ENCODE measurements around the gene KDM4B. TPM values are rescaled to one million over a fixed set of nuclear protein-coding genes. Genes with fewer than 3 reads are reported as not detected.
"Not testable (repeated sequence)": the region's sequence is repeated elsewhere in the genome, so short reads cannot be mapped to it uniquely, and the experiment has no call there.

The KDM4B gene
- total RNA-seq, 1 donor from 2014 or later = 43.7 TPM

DNA sequence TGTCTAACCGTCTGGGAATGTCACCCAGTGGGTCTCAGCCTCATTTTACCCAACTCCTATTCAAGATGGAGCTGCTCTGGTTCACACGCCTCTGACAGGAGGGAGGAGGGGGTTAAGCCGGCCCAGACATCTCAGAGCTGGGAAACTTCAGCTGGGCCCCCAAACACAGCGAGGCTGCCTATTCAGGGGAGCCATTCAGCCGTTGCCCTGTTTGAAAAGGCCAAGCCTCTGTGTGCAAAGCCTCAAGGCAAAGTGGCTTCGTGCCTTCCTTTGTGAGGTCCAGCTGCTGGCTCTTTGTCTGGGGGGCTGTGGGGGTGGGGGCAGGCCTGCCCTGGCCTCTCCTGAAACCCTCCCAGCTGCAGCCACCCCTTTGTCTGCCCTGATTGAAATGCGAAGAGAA, 224.3 kb downstream of the KDM4B start:
- intact Hi-C loops (cut with micrococcal nuclease) = no loop called here

- intact Hi-C loops (cut with micrococcal nuclease) = no loop called here
These were observed 225.7 kb downstream of the KDM4B start for GRCh38 chr19:5194641-5195040.

GRCh38 chr19:5195587-5195986, 226.7 kb downstream of the KDM4B start:
- intact Hi-C loops (cut with micrococcal nuclease) = not testable (repeated sequence)

DNA sequence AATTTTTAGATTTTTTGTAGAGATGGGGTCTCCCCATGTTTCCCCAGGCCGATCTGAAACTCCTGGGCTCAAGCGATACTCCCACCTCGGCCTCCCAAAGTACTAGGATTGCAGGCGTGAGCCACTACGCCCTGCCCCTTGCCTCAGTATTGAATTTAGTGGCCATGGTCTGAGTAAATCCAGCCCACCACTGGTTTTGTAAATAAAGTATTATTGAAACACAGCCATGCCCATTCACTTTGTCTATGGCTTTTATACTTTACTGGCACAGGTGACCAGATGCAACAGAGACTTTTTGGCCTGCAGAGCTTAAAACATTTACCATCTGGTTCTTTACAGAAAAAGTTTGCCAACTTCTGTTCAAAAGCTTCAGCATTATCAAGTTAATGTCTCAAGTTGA, 227.9 kb downstream of the KDM4B start:
- intact Hi-C loops (cut with micrococcal nuclease) = no loop called here

- intact Hi-C loops (cut with micrococcal nuclease) = no loop called here
These were observed 231.9 kb downstream of the KDM4B start for GRCh38 chr19:5200844-5201243.

DNA sequence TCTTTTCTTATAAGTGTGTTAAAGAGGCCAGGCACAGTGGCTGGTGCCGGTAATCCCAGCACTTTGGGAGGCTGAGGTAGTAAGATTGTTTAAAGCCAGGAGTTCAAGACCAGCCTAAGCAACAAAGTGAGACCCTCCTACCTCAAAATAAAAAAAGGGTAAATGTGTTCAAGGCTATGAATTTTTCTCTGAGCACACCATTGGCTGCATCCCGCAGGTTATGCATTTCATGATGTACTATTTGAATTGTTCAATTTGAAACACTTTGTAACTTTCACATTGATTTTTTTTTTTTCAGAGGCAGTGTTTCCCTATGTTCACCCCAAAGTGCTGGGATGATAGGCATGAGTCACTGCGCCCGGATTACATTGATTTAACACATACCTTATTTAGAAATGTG, 233.6 kb downstream of the KDM4B start:
- intact Hi-C loops (cut with micrococcal nuclease) = no loop called here

Other genes starting within 250 kb of the KDM4B start
- 98.7 and 109 TPM in 2 replicates for gene DPP9, start 245.3 kb upstream of the KDM4B start, total RNA-seq
- gene FEM1A, start 177.4 kb upstream of the KDM4B start, total RNA-seq = 16.0 and 16.7 TPM in 2 replicates
- gene TICAM1, start 137.4 kb upstream of the KDM4B start, total RNA-seq = 25.9 and 26.3 TPM in 2 replicates
- gene PLIN3, start 101.4 kb upstream of the KDM4B start, total RNA-seq = 30.3 and 36.2 TPM in 2 replicates
- gene ARRDC5, start 66.2 kb upstream of the KDM4B start, total RNA-seq = 2.1 TPM in 2 replicates
- 97.2 and 102 TPM in 2 replicates for gene UHRF1, start 59.6 kb upstream of the KDM4B start, total RNA-seq